Aorta (tissue), 5 donors: ENCODE results near the gene MYADM. TPM values are rescaled to one million over a fixed set of nuclear protein-coding genes. Genes with fewer than 3 reads are reported as not detected.

Experiments used
- ATAC-seq: fragments of 200-7000 bp; cut with Tn5 transposase; one replicate; pipeline ENCODE4 v1.9.1; 2022; ENCODE audit warnings: moderate library complexity; ENCODE audit not compliant: low FRiP score
- DNase-seq, 2 donors: peaks; one replicate each; pipeline ENCODE4 v3.0.0-alpha.2; 2020
- H3K27ac ChIP-seq, 2 donors: one replicate each; pipeline ENCODE4 v1.5.1; 2013; ENCODE audit warnings: low read length in 2 of 2, mild to moderate bottlenecking in 2 of 2, moderate library complexity in 2 of 2, control low read depth in 1 of 2, inconsistent platforms in 1 of 2, low read depth in 1 of 2
- H3K27me3 ChIP-seq, 2 donors: one replicate each; pipeline ENCODE4 v1.6.1; 2013; ENCODE audit warnings: control low read depth in 1 of 2, low read length in 1 of 2, mild to moderate bottlenecking in 1 of 2, moderate library complexity in 1 of 2; ENCODE audit not compliant: insufficient read depth in 2 of 2, control insufficient read depth in 1 of 2
- H3K36me3 ChIP-seq, 2 donors: one replicate each; pipeline ENCODE4 v1.6.1; 2013; ENCODE audit warnings: control low read depth in 1 of 2, low read length in 1 of 2, mild to moderate bottlenecking in 1 of 2; ENCODE audit not compliant: insufficient read depth in 2 of 2, control insufficient read depth in 1 of 2
- H3K4me1 ChIP-seq, 2 donors: one replicate each; pipeline ENCODE4 v1.6.1; 2013; ENCODE audit warnings: low read length in 2 of 2, control low read depth in 1 of 2, mild to moderate bottlenecking in 1 of 2, moderate library complexity in 1 of 2; ENCODE audit not compliant: insufficient read depth in 2 of 2, control insufficient read depth in 1 of 2
- H3K4me3 ChIP-seq, 2 donors: one replicate each; pipeline ENCODE4 v1.5.1; 2013; ENCODE audit warnings: low read length in 2 of 2, control low read depth in 1 of 2, mild to moderate bottlenecking in 1 of 2
- H3K9me3 ChIP-seq: one replicate; pipeline ENCODE4 v1.6.1; 2013; ENCODE audit warnings: mild to moderate bottlenecking, low read length; ENCODE audit not compliant: control insufficient read depth
- WGBS, 2 donors: extraction: QIAGEN DNeasy Blood & Tissue Kit; methylation state at CpG; one replicate each; pipeline ENCODE4 v1.1.7; 2013; 5-methylcytosine and 5-hydroxymethylcytosine counted together
- intact Hi-C, 2 donors: fragments of 100-400 bp; cut with DNase I; formaldehyde crosslinking; loops; one replicate each; pipeline versions ENCODE4 v1.14.2 to v1.15.0; 2022
- polyA plus RNA-seq, 2 donors: library from polyadenylated mRNA; stranded (reverse); fragments of 200-250 nt; gene quantifications; one replicate each; pipeline ENCODE4 v1.2.3, GENCODE V29; 2013
- total RNA-seq, 2 donors: library from RNA; stranded (reverse); fragmentation: NEBNext Ultra II Directional; extraction: Animal tissue kit (Norgen Biotek cat#: 25700); gene quantifications; one replicate each; pipeline ENCODE4 v1.2.1, GENCODE V29; 2021
- donor health status: healthy with polysubstance abuse.
- donor health status: Bipolar disorder and iron deficiency.
- donor health status: DM: no; HTN: no; CAD: no.
- donor health status: DM: no; HTN: no; CAD: no.
- donor health status: DM: yes; HTN: yes; CAD: no.

Gene MYADM
- total and polyA plus RNA-seq, 4 donors, result 59.2 to 377 (median 184) TPM

GRCh38 chr19:53892981-53893325, 25.3 kb downstream of the MYADM start:
- Histone ChIP-seq H3K4me1 (no peaks in the 10 kb centered on the region), H3K36me3 (no peaks in the 10 kb centered on the region), H3K4me3 (no peak overlapping the region), H3K27ac (no peak overlapping the region), H3K9me3 (no peaks in the 10 kb centered on the region), H3K27me3 (peaks cover 0 to 1% of the 10 kb centered on the region in 2 donors)
- DNase-seq (no peak), ATAC-seq (no peak)
- intact Hi-C loops, result no loop called here
- 54 to 61% methylated on average over 8 of the region's 8 CpGs for WGBS, 2 donors

- Histone ChIP-seq H3K27ac (no peak overlapping the region), H3K36me3 (no peaks in the 10 kb centered on the region), H3K4me3 (no peak overlapping the region), H3K9me3 (no peaks in the 10 kb centered on the region), H3K4me1 (no peaks in the 10 kb centered on the region), H3K27me3 (peaks cover 0 to 1% of the 10 kb centered on the region in 2 donors)
- WGBS, 2 donors, result 77 to 80% methylated on average over 9 of the region's 9 CpGs
- no peak for DNase-seq
- no peak for ATAC-seq
- intact Hi-C loops, result no loop called here
Measured at GRCh38 chr19:53894707-53895106, 27.0 kb downstream of the MYADM start.

GRCh38 chr19:53896682-53897081, 29.0 kb downstream of the MYADM start:
- peaks cover 0 to 1% of the 10 kb centered on the region in 2 donors for H3K27me3 ChIP-seq
- ATAC-seq (no peak), DNase-seq (no peak)
- H3K36me3 ChIP-seq, result no peaks in the 10 kb centered on the region
- 51 to 55% methylated on average over 4 of the region's 4 CpGs for WGBS, 2 donors
- H3K4me3 ChIP-seq, result no peak overlapping the region
- H3K27ac ChIP-seq, result no peak overlapping the region
- H3K9me3 ChIP-seq, result no peaks in the 10 kb centered on the region
- intact Hi-C loops, result no loop called here
- no peaks in the 10 kb centered on the region for H3K4me1 ChIP-seq

GRCh38 chr19:53897459-53897858, 29.8 kb downstream of the MYADM start:
- H3K4me1 ChIP-seq, result no peaks in the 10 kb centered on the region
- DNase-seq (no peak), ATAC-seq (no peak)
- no peak overlapping the region for H3K27ac ChIP-seq
- H3K27me3 ChIP-seq, result no peaks in the 10 kb centered on the region
- intact Hi-C loops, result no loop called here
- no peaks in the 10 kb centered on the region for H3K36me3 ChIP-seq
- no peak overlapping the region for H3K4me3 ChIP-seq
- 56 to 57% methylated on average over 4 of the region's 4 CpGs for WGBS, 2 donors
- no peaks in the 10 kb centered on the region for H3K9me3 ChIP-seq

- ATAC-seq (no peak), DNase-seq (no peak)
- no peaks in the 10 kb centered on the region for H3K9me3 ChIP-seq
- no peaks in the 10 kb centered on the region for H3K4me1 ChIP-seq
- no peak overlapping the region for H3K27ac ChIP-seq
- H3K27me3 ChIP-seq, result no peaks in the 10 kb centered on the region
- H3K36me3 ChIP-seq, result no peaks in the 10 kb centered on the region
- H3K4me3 ChIP-seq, result no peak overlapping the region
- WGBS, 2 donors, result 3 to 10% methylated on average over 16 of the region's 16 CpGs
- intact Hi-C loops, result no loop called here
Measured at GRCh38 chr19:53898166-53898565, 30.5 kb downstream of the MYADM start.

GRCh38 chr19:53898636-53899341, 31.1 kb downstream of the MYADM start:
- H3K27ac ChIP-seq, result no peak overlapping the region
- no peaks in the 10 kb centered on the region for H3K9me3 ChIP-seq
- no peak for DNase-seq
- H3K4me3 ChIP-seq, result no peak overlapping the region
- WGBS, 2 donors, result 3 to 4% methylated on average over 38 to 42 of the region's 42 CpGs
- no peaks in the 10 kb centered on the region for H3K36me3 ChIP-seq
- no peaks in the 10 kb centered on the region for H3K27me3 ChIP-seq
- intact Hi-C loops, result no loop called here
- no peak for ATAC-seq
- H3K4me1 ChIP-seq, result no peaks in the 10 kb centered on the region

- ATAC-seq, result no peak
- 91 to 93% methylated on average over 27 of the region's 27 CpGs for WGBS, 2 donors
- H3K9me3 ChIP-seq, result no peaks in the 10 kb centered on the region
Measured at GRCh38 chr19:53900191-53900860, 32.6 kb downstream of the MYADM start.

GRCh38 chr19:53903055-53903680, 35.5 kb downstream of the MYADM start:
- Histone ChIP-seq H3K4me3 (no peak overlapping the region), H3K36me3 (no peaks in the 10 kb centered on the region), H3K9me3 (no peaks in the 10 kb centered on the region), H3K4me1 (no peaks in the 10 kb centered on the region), H3K27ac (no peak overlapping the region), H3K27me3 (no peaks in the 10 kb centered on the region)
- DNase-seq (no peak), ATAC-seq (no peak)
- WGBS, 2 donors, result 43 to 44% methylated on average over 4 of the region's 4 CpGs
- intact Hi-C loops, result no loop called here

More at GRCh38 chr19:53900191-53900860, 32.6 kb downstream of the MYADM start:
- no peaks in the 10 kb centered on the region for H3K27me3 ChIP-seq
- no peaks in the 10 kb centered on the region for H3K4me1 ChIP-seq
- H3K27ac ChIP-seq, result no peak overlapping the region
- intact Hi-C loops, result no loop called here
- no peak overlapping the region for H3K4me3 ChIP-seq
- H3K36me3 ChIP-seq, result no peaks in the 10 kb centered on the region
- DNase-seq, result no peak

- ATAC-seq, result no peak
- Histone ChIP-seq H3K36me3 (no peaks in the 10 kb centered on the region), H3K27ac (no peak overlapping the region), H3K27me3 (no peaks in the 10 kb centered on the region), H3K9me3 (no peaks in the 10 kb centered on the region), H3K4me3 (no peak overlapping the region), H3K4me1 (no peaks in the 10 kb centered on the region)
- intact Hi-C loops, result no loop called here
- 34 to 44% methylated on average over 3 of the region's 3 CpGs for WGBS, 2 donors
- no peak for DNase-seq
Measured at GRCh38 chr19:53904909-53905308, 37.2 kb downstream of the MYADM start.
